GM12874 (cell line): Measurements from ENCODE around the gene OVOL2.

ENCODE experiments used
- TF ChIP-seq, protein P1 (sequence below): IDR thresholded peaks from 2 replicates; pipeline ENCODE4 v1.5.1; 2011; ENCODE audit warnings: low read depth, mild to moderate bottlenecking, control low read depth, low read length, moderate library complexity; ENCODE audit not compliant: insufficient read depth

Gene OVOL2

DNA sequence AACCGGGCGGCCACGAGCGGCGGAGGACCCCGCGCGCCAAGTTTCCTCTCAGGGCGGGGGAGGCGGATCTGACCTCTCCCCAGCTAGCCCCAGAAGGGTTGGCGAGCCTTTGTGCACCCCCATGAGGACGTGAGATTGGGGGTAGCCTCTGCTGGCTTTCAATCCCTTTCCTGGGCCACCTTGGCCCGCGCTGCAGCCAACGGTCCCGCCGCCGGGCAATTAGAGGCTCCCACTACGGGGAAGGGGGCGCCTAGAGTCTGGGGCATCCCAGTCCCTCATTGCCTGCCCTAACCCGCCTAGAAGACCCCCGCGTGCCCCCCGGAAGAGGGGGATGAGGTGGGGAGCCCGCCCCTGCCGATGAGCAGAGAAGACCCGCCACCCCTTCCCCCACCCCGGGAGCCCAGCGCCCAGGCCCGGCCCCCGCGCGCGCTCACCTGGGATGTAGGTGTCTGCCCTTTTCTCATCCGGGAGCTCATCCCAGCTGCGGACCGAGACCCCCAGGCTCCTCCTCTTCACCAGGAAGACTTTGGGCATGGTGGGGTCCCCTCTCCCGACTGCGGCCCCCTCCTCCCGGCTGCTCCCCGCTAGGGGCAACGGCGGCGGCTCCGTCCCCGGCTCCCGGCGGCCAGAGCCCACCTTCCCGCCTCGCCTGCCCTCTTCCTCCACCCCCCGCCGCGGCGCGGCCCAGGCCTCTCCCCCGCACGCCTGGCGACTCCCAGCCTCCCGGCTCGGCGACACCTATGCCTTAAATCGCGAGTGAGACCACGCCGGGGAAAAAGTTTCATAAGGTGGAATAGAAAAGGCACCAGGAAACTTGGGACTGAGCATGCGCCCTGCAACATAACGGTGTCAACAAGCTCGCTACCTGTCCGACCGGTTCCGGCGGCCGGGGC lies at the start of gene OVOL2:
Gene OVOL2 (minus strand): TSS at position 816 of the 893 bp plus-strand sequence. CDS start 282 bp downstream, at position 534.
- TF ChIP-seq, protein P1, sequence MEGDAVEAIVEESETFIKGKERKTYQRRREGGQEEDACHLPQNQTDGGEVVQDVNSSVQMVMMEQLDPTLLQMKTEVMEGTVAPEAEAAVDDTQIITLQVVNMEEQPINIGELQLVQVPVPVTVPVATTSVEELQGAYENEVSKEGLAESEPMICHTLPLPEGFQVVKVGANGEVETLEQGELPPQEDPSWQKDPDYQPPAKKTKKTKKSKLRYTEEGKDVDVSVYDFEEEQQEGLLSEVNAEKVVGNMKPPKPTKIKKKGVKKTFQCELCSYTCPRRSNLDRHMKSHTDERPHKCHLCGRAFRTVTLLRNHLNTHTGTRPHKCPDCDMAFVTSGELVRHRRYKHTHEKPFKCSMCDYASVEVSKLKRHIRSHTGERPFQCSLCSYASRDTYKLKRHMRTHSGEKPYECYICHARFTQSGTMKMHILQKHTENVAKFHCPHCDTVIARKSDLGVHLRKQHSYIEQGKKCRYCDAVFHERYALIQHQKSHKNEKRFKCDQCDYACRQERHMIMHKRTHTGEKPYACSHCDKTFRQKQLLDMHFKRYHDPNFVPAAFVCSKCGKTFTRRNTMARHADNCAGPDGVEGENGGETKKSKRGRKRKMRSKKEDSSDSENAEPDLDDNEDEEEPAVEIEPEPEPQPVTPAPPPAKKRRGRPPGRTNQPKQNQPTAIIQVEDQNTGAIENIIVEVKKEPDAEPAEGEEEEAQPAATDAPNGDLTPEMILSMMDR: no peak

DNA sequence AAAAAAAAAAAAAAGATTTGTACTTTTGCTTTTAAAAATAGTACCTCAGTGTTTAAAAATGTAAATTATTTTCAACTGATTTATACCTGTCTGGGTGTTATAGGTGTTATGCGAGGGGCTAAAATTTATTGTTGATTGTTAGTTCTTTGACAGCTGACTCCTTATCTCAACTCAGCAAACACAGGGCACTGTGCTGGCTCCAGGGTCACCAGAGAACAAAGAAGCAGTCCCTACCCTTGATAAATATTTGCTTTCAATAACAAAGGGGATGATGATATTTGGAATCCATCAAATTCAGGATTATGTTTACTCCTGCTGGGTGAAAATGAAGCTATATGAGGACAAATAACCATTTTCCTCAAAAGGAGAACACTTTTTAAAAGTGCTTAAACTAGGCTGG lies 45.8 kb upstream of the OVOL2 start:
- TF ChIP-seq, protein P1: no peak

DNA sequence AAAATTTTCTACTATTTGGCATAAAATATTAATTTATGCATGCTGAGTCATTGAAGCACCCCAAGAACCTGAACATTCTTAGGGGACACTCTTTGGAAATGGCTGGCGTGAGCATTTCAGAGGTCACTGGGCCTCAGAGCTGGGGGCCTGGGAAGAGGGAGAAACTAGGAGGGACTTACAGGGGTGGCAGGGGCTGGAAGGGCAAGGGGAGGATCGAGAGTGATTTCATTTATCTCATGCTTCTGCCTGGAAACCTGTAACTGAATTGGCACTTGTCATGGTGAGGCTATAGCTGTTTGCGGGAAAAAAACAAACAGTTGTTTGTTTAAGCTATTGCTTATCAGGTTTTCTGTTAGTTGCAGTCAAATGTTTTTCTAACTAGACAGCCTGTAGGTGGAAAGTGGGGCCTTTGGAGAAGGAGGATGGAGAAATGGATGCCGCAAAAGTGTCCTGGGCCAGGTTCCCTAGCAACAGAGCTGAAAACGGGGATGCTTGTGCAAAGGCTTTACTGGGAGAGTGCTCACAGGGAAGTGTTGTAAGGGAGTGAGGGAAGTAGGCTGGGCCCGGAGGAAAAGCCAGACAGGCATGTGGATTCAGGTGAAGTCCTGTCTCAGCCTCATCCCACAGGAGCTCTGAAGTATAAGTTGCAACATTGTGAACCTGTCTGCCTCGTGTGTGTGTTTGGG lies 43.6 kb upstream of the OVOL2 start:
- TF ChIP-seq, protein P1: no peak

DNA sequence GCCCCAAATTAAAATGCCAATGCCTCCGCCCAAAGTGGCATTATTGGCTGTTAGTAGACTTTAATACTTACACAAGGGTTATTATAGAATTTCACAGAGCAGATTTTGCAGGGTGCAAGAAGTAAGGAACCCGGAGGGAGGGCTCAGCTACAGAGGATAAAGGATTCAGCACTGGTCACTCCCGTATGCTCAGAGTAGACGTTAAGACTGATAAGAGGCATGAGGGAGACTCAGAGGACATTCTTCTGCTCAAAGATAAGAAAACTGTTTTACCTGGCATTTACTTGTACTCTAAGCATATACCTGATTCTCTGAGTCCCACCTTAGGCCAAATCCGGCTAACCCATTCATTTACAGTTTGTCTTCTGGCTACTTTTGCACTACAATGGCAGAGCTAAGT lies 36.5 kb upstream of the OVOL2 start:
- TF ChIP-seq, protein P1: no peak

- TF ChIP-seq, protein P1: no peak
Measured at GRCh38 chr20:18093388-18093787, 35.7 kb upstream of the OVOL2 start.

GRCh38 chr20:18092890-18093289 lies 35.2 kb upstream of the OVOL2 start:
- TF ChIP-seq, protein P1: no peak

DNA sequence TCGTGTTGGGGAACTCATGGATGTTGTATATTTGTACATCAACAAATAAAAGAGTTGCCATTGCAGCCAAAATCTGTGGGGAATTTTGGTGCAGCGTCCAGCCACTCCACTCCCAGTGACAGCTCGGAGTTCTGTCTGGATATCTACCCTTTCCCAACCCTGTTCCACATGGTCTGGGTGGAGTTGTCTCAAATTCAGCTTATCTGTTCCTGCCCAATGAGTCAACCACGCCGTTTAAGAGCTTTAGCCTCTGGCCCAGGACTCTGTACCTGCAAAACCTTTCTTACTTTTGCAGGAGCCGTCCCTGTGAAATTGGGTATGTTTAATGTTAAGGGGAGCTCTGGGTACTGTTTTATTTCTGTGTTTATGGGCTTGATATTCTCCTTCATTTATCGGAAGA lies 33.9 kb upstream of the OVOL2 start:
- TF ChIP-seq, protein P1: no peak
